Natural killer cell treated with Interleukin-12 subunit alpha and Interleukin-12 subunit beta and Interleukin-15 and Interleukin-18, amount 100 ng/mL, for 72 hours (primary cell): ENCODE results near the gene VPS13D. TPM values are rescaled to one million over a fixed set of nuclear protein-coding genes. Genes with fewer than 3 reads are reported as not detected.

Experiments
- ATAC-seq, 2 donors: fragments of 150-1000 bp; cut with Tn5 transposase in 1 of 2; sonication (Bioruptor Pico), chemical (Tn5 transposase) in 1 of 2; 2 replicates each; pipeline ENCODE4 v1.10.0; 2021
- DNase-seq: peaks from one replicate; pipeline ENCODE4 v3.0.0; 2022; ENCODE audit warnings: low spot score
- H3K27ac Mint-ChIP-seq, 2 donors: 1 replicate in 1 of 2; 2 replicates in 1 of 2; pipeline ENCODE4 v1.8.0; 2022; ENCODE audit warnings: mixed read lengths in 2 of 2, mild to moderate bottlenecking in 1 of 2, moderate library complexity in 1 of 2
- H3K27me3 Mint-ChIP-seq, 2 donors: 1 replicate in 1 of 2; 2 replicates in 1 of 2; pipeline ENCODE4 v1.8.0; 2022; ENCODE audit warnings: mixed read lengths in 2 of 2
- H3K36me3 Mint-ChIP-seq: one replicate; pipeline ENCODE4 v1.8.0; 2022; ENCODE audit warnings: mixed read lengths
- H3K4me1 Mint-ChIP-seq, 2 donors: 1 replicate in 1 of 2; 2 replicates in 1 of 2; pipeline ENCODE4 v1.8.0; 2022; ENCODE audit warnings: low read depth in 2 of 2, mixed read lengths in 2 of 2, mild to moderate bottlenecking in 1 of 2
- H3K4me3 Mint-ChIP-seq: one replicate; pipeline ENCODE4 v1.8.0; 2022; ENCODE audit warnings: mixed read lengths
- H3K9me3 Mint-ChIP-seq: 2 replicates; pipeline ENCODE4 v1.8.0; 2022; ENCODE audit warnings: mixed read lengths
- total RNA-seq, 2 donors: library from RNA; stranded (reverse); gene quantifications; one replicate each; pipeline ENCODE4 v1.2.3, GENCODE V29; 2022

VPS13D gene
- total RNA-seq, 2 donors from 2014 or later: 41.8 to 71.7 TPM

GRCh38 chr1:12272770-12273169 is 42.9 kb downstream of the VPS13D start:
- Mint-ChIP-seq H3K27me3 (no peaks in the 10 kb centered on the region), H3K4me3 (no peak overlapping the region), H3K27ac (no peak overlapping the region), H3K36me3 (peaks cover 50% of the 10 kb centered on the region), H3K9me3 (no peaks in the 10 kb centered on the region), H3K4me1 (no peaks in the 10 kb centered on the region)
- DNase-seq (no peak), ATAC-seq (no peak)

GRCh38 chr1:12275370-12275769 is 45.5 kb downstream of the VPS13D start:
- no peak overlapping the region for H3K27ac Mint-ChIP-seq
- peaks cover 41% of the 10 kb centered on the region for H3K36me3 Mint-ChIP-seq

GRCh38 chr1:12276225-12276624 is 46.4 kb downstream of the VPS13D start:
- no peak overlapping the region for H3K27ac Mint-ChIP-seq
- ATAC-seq (no peak), DNase-seq (no peak)
- H3K9me3 Mint-ChIP-seq: no peaks in the 10 kb centered on the region
- H3K27me3 Mint-ChIP-seq: no peaks in the 10 kb centered on the region
- peaks cover 37% of the 10 kb centered on the region for H3K36me3 Mint-ChIP-seq
- H3K4me1 Mint-ChIP-seq: no peaks in the 10 kb centered on the region
- H3K4me3 Mint-ChIP-seq: no peak overlapping the region

More at GRCh38 chr1:12275370-12275769, 45.5 kb downstream of the VPS13D start:
- Mint-ChIP-seq H3K4me3 (no peak overlapping the region), H3K4me1 (no peaks in the 10 kb centered on the region), H3K27me3 (no peaks in the 10 kb centered on the region), H3K9me3 (no peaks in the 10 kb centered on the region)
- DNase-seq (no peak), ATAC-seq (no peak)

GRCh38 chr1:12279003-12279402 is 49.2 kb downstream of the VPS13D start:
- ATAC-seq: no peak

GRCh38 chr1:12279728-12280464 is 50.1 kb downstream of the VPS13D start:
- Mint-ChIP-seq H3K27ac (no peak overlapping the region), H3K27me3 (no peaks in the 10 kb centered on the region), H3K4me1 (no peaks in the 10 kb centered on the region), H3K36me3 (peaks cover 30% of the 10 kb centered on the region), H3K4me3 (no peak overlapping the region), H3K9me3 (no peaks in the 10 kb centered on the region)
- ATAC-seq (no peak), DNase-seq (no peak)

More at GRCh38 chr1:12279003-12279402, 49.2 kb downstream of the VPS13D start:
- no peaks in the 10 kb centered on the region for H3K4me1 Mint-ChIP-seq
- no peak for DNase-seq
- H3K36me3 Mint-ChIP-seq: peaks cover 30% of the 10 kb centered on the region
- H3K27ac Mint-ChIP-seq: no peak overlapping the region
- no peaks in the 10 kb centered on the region for H3K27me3 Mint-ChIP-seq
- no peak overlapping the region for H3K4me3 Mint-ChIP-seq
- H3K9me3 Mint-ChIP-seq: no peaks in the 10 kb centered on the region

- Mint-ChIP-seq H3K27me3 (no peaks in the 10 kb centered on the region), H3K9me3 (no peaks in the 10 kb centered on the region), H3K4me1 (peaks cover 5 to 8% of the 10 kb centered on the region in 2 donors), H3K27ac (no peak overlapping the region), H3K4me3 (no peak overlapping the region), H3K36me3 (peaks cover 24% of the 10 kb centered on the region)
- DNase-seq (no peak), ATAC-seq (no peak)
Observed at GRCh38 chr1:12282142-12282541, 52.3 kb downstream of the VPS13D start.

GRCh38 chr1:12284486-12284885 is 54.7 kb downstream of the VPS13D start:
- DNase-seq: no peak
- Mint-ChIP-seq H3K9me3 (no peaks in the 10 kb centered on the region), H3K27ac (no peak overlapping the region), H3K27me3 (no peaks in the 10 kb centered on the region), H3K4me1 (peaks cover 11 to 12% of the 10 kb centered on the region in 2 donors), H3K36me3 (peaks cover 20% of the 10 kb centered on the region), H3K4me3 (no peak overlapping the region)
- ATAC-seq: no peak

GRCh38 chr1:12285496-12286143 is 55.8 kb downstream of the VPS13D start:
- Mint-ChIP-seq H3K4me1 (peaks cover 11 to 12% of the 10 kb centered on the region in 2 donors), H3K27ac (no peak overlapping the region), H3K36me3 (peaks cover 20% of the 10 kb centered on the region), H3K27me3 (no peaks in the 10 kb centered on the region), H3K9me3 (no peaks in the 10 kb centered on the region), H3K4me3 (no peak overlapping the region)
- no peak for ATAC-seq
- DNase-seq: no peak

GRCh38 chr1:12287869-12288268 is 58.0 kb downstream of the VPS13D start:
- peaks cover 18% of the 10 kb centered on the region for H3K36me3 Mint-ChIP-seq
- H3K27me3 Mint-ChIP-seq: no peaks in the 10 kb centered on the region

GRCh38 chr1:12290828-12291227 is 61.0 kb downstream of the VPS13D start:
- Mint-ChIP-seq H3K36me3 (peaks cover 18% of the 10 kb centered on the region), H3K4me1 (peaks cover 13% of the 10 kb centered on the region in 2 donors), H3K9me3 (no peaks in the 10 kb centered on the region), H3K27me3 (no peaks in the 10 kb centered on the region), H3K27ac (no peak overlapping the region), H3K4me3 (no peak overlapping the region)
- DNase-seq: no peak
- ATAC-seq: no peak

More at GRCh38 chr1:12287869-12288268, 58.0 kb downstream of the VPS13D start:
- Mint-ChIP-seq H3K4me1 (peaks cover 11 to 12% of the 10 kb centered on the region in 2 donors), H3K9me3 (no peaks in the 10 kb centered on the region), H3K4me3 (no peak overlapping the region), H3K27ac (no peak overlapping the region)
- DNase-seq (no peak), ATAC-seq (no peak)

- ATAC-seq: no peak
- no peak for DNase-seq
- H3K36me3 Mint-ChIP-seq: peaks cover 9% of the 10 kb centered on the region
- H3K27ac Mint-ChIP-seq: no peak overlapping the region
- H3K4me1 Mint-ChIP-seq: peaks cover 13 to 15% of the 10 kb centered on the region in 2 donors
- H3K9me3 Mint-ChIP-seq: no peaks in the 10 kb centered on the region
- H3K4me3 Mint-ChIP-seq: no peak overlapping the region
- H3K27me3 Mint-ChIP-seq: no peaks in the 10 kb centered on the region
Observed at GRCh38 chr1:12293416-12293815, 63.6 kb downstream of the VPS13D start.

GRCh38 chr1:12294076-12294475 is 64.2 kb downstream of the VPS13D start:
- H3K4me1 Mint-ChIP-seq: peaks cover 13 to 15% of the 10 kb centered on the region in 2 donors
- DNase-seq: no peak
- no peak for ATAC-seq
- no peak overlapping the region for H3K4me3 Mint-ChIP-seq
- no peaks in the 10 kb centered on the region for H3K27me3 Mint-ChIP-seq
- H3K36me3 Mint-ChIP-seq: peaks cover 9% of the 10 kb centered on the region
- no peaks in the 10 kb centered on the region for H3K9me3 Mint-ChIP-seq
- no peak overlapping the region for H3K27ac Mint-ChIP-seq

GRCh38 chr1:12296016-12296415 is 66.2 kb downstream of the VPS13D start:
- Mint-ChIP-seq H3K4me1 (peaks cover 13 to 15% of the 10 kb centered on the region in 2 donors), H3K36me3 (peaks cover 9% of the 10 kb centered on the region), H3K9me3 (no peaks in the 10 kb centered on the region), H3K27ac (peak overlapping the region; percentile 64 to 89), H3K27me3 (no peaks in the 10 kb centered on the region), H3K4me3 (peak overlapping the region; percentile 45)
- no peak for ATAC-seq
- no peak for DNase-seq

GRCh38 chr1:12296623-12297022 is 66.8 kb downstream of the VPS13D start:
- Mint-ChIP-seq H3K9me3 (no peaks in the 10 kb centered on the region), H3K27ac (peak overlapping the region; percentile 64 to 89), H3K27me3 (no peaks in the 10 kb centered on the region), H3K4me1 (peaks cover 13 to 15% of the 10 kb centered on the region in 2 donors), H3K36me3 (peaks cover 9% of the 10 kb centered on the region), H3K4me3 (peak overlapping the region; percentile 45)
- ATAC-seq (peak; percentile 87 to 98), DNase-seq (no peak)
